ENCODE results near the gene MSGN1.

DNA sequence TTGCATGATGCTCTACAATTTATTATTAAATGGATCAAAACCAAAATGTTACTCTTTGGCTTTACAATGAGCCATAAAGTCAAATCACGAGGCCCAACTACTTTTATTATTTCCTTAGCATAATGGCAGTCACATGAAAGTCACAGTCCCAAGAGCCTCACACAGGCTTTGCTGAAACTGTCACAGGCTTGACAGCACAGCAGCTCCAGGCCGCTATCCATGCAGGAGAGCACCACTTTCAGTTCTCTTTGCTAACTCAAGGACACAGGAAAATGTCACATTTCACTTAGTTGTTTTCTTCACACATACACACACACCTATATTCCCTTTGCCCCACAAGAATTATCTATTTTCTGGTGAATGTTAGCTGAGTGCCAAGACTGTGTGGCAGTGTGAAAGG, 11.1 kb upstream of the MSGN1 start:
- TF ChIP-seq, protein P1, sequence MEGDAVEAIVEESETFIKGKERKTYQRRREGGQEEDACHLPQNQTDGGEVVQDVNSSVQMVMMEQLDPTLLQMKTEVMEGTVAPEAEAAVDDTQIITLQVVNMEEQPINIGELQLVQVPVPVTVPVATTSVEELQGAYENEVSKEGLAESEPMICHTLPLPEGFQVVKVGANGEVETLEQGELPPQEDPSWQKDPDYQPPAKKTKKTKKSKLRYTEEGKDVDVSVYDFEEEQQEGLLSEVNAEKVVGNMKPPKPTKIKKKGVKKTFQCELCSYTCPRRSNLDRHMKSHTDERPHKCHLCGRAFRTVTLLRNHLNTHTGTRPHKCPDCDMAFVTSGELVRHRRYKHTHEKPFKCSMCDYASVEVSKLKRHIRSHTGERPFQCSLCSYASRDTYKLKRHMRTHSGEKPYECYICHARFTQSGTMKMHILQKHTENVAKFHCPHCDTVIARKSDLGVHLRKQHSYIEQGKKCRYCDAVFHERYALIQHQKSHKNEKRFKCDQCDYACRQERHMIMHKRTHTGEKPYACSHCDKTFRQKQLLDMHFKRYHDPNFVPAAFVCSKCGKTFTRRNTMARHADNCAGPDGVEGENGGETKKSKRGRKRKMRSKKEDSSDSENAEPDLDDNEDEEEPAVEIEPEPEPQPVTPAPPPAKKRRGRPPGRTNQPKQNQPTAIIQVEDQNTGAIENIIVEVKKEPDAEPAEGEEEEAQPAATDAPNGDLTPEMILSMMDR (conservative IDR thresholded peaks at IDR 0.05; ENCODE audit: low read depth, low read length) = no peak
- no peak for TF ChIP-seq POLR2A (IDR thresholded peaks at IDR 0.05; ENCODE audit: low read depth, low read length)
